KOPT-K1 (cell line): ENCODE measurements around the gene PRIM2.
"Not testable (repeated sequence)": the region's sequence is repeated elsewhere in the genome, so short reads cannot be mapped to it uniquely, and the experiment has no call there.

Experiments
- H3K27ac ChIP-seq: fragments of 200-600 bp; sonication (generic); 2 replicates; pipeline ENCODE4 v1.5.1; 2016; ENCODE audit warnings: antibody characterized with exemption, mild to moderate bottlenecking, low read depth, low read length; ENCODE audit not compliant: poor library complexity, severe bottlenecking
- H3K36me3 ChIP-seq: fragments of 200-600 bp; sonication (generic); 2 replicates; pipeline ENCODE4 v1.5.1; 2017; ENCODE audit warnings: antibody characterized with exemption, mild to moderate bottlenecking, low read length, moderate library complexity; ENCODE audit not compliant: insufficient read depth
- H3K9me3 ChIP-seq: fragments of 200-600 bp; sonication (generic); 2 replicates; pipeline ENCODE4 v1.5.1; 2017; ENCODE audit warnings: antibody characterized with exemption, low read length, mild to moderate bottlenecking; ENCODE audit not compliant: insufficient read depth, poor library complexity, severe bottlenecking

The PRIM2 gene

GRCh38 chr6:57435475-57436160 is 118.2 kb downstream of the PRIM2 start:
- H3K27ac ChIP-seq: no peak overlapping the region
- no peaks in the 10 kb centered on the region for H3K36me3 ChIP-seq
- no peaks in the 10 kb centered on the region for H3K9me3 ChIP-seq

GRCh38 chr6:57440735-57441134 is 123.3 kb downstream of the PRIM2 start:
- H3K36me3 ChIP-seq, H3K9me3 ChIP-seq, H3K27ac ChIP-seq: not testable (repeated sequence)

DNA sequence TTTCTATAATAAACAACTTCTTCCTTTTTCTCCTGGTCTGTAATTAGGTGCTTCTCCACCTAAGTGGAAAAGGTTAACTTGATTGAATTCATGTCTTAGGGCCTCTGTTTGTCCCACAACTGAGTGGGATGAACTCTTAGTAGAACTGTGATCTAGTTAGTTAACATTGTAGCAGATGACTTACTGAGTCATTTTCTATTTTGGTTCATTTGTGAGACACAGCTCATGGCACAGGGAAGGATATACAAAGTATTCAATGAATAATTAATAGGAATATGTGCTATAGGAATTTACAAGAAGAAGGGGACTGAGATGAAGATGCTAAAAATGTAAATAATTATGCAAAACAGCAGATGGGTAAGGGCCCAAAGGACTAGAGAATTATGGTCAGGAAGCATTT is 124.7 kb downstream of the PRIM2 start:
- H3K36me3 ChIP-seq, H3K27ac ChIP-seq, H3K9me3 ChIP-seq: not testable (repeated sequence)

- not testable (repeated sequence) for H3K36me3 ChIP-seq, H3K9me3 ChIP-seq, H3K27ac ChIP-seq
Measured at GRCh38 chr6:57443181-57443580, 125.8 kb downstream of the PRIM2 start.

DNA sequence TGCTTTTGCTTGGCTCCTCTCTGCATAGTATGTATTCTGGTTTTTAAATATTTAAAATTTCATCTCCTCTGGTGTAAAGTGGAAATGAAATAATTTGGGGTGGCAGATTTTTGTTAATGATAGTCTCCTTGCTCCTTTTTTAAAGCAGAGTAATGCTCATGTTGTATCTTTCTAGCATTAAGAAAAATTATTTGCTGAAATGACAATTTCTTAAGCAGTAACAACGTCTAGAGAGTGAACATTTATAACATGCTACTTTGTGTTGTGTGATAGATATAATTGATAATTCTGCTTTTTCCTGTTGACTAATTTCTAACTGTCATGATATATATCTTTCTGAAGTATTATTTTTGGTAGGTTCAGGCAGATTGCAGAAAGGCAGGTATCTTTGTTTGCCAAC is 127.4 kb downstream of the PRIM2 start:
- H3K9me3 ChIP-seq, H3K27ac ChIP-seq, H3K36me3 ChIP-seq: not testable (repeated sequence)

GRCh38 chr6:57445379-57445778 is 127.9 kb downstream of the PRIM2 start:
- H3K36me3 ChIP-seq: not testable (repeated sequence)

DNA sequence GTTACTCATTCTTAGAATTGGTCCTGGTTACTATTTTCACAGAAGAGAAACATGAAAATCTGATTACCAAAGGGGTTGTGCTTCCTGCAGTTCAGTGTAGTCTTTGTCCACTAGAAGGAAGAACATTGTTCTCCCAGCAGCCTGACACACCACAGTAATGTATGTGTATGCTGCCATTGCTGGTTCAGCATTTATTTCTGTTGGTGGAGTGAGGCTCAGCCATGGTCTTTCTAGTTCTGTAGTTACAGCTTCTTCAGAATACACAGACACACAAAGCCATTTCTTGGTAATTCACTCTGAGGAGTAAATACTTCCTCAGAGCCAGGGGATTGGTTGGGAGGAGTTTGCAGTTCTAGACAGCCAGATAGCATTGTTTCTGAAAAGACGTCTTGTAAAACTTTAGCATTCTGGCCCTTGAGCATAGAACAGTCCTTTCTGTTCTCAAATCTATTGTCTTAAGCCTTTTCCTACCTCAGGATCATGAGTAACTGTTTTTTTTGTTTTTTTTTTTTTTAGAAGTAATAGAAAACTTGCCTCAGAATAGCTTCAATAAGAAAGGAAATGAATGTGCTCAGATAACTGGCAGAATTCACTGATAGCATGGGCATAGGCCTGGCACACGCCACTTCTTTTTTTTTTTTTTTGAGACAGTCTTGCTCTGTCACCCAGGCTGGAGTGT is 128.5 kb downstream of the PRIM2 start:
- H3K9me3 ChIP-seq, H3K27ac ChIP-seq, H3K36me3 ChIP-seq: not testable (repeated sequence)

More at GRCh38 chr6:57445379-57445778, 127.9 kb downstream of the PRIM2 start:
- not testable (repeated sequence) for H3K27ac ChIP-seq, H3K9me3 ChIP-seq

DNA sequence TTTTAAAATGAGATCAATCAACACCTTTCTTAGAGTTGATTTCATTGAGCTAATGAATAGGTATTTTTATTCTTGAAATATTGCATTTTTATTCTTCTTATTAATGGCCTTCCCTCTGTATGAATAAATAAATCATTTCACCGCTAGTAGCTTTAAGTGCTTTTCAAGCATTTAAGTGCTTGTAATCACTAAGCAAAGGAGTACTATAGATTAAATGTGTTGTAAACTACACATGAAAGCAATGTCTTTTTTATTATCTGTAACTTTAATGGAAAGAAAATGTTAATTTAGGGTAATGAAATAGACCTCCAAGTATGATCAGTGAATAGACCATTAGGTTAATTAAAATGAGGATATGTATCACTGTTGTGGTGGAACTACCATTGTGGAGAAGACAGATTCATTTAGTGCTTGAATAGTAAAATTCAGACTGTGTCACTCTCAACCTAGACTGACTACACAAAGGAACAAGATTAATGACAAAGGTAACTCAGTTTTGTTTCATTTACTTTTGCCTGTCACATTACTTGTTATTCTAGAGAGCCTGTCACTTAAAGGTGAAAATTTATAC is 132.2 kb downstream of the PRIM2 start:
- not testable (repeated sequence) for H3K36me3 ChIP-seq, H3K9me3 ChIP-seq, H3K27ac ChIP-seq

DNA sequence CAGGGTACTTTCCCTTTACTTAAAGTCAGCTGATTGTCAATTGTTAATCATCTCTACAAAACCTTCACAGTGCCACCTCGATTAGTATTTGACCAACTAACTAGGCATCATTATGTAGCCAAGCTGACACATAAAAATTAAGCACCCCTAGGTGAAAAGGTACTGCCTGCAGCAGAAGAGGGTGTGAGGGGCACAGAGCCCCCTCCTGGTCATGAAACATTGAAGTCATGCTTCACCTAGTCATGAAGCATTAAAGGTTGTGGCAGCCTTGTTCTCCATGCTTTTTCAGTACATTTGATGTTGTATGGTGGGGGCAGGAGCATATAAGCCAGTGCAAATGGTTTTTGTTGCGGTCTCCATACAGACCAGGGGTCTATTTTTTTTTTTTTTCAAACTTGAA is 142.4 kb downstream of the PRIM2 start:
- not testable (repeated sequence) for H3K27ac ChIP-seq, H3K36me3 ChIP-seq, H3K9me3 ChIP-seq

DNA sequence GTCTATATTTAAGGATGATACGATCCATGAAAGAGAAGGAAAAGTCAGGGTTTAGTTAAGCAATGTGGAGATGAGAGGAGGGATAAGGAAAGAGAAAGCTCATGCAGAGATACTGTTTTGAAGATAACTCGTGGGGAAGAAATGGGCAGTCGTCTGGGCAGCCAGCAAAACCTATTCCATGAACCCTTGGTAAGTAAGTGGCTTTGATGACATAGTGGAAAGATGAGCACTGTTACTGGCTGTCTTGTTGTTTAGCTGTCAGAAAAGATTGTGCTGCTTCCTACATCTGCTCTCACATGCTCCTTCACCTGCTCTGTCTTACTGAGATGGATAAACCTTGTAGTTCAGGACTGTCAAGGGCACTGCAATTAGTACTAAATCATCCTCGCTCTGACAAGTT is 143.6 kb downstream of the PRIM2 start:
- H3K36me3 ChIP-seq, H3K9me3 ChIP-seq, H3K27ac ChIP-seq: not testable (repeated sequence)

- not testable (repeated sequence) for H3K36me3 ChIP-seq, H3K9me3 ChIP-seq, H3K27ac ChIP-seq
Measured at GRCh38 chr6:57463809-57464208, 146.4 kb downstream of the PRIM2 start.

DNA sequence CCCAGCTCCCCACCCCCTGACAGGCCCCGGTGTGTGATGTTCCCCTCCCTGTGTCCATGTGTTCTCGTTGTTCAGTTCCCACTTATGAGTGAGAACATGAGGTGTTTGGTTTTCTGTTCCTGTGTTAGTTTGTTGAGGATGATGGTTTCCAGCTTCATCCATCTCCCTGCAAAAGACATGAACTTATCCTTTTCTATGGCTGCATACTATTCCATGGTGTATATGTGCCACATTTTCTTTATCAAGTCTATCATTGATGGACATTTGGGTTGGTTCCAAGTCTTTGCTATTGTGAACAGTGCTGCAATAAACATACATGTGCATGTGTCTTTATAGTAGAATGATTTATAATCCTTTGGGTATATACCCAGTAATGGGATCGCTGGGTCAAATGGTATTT is 148.5 kb downstream of the PRIM2 start:
- H3K9me3 ChIP-seq: not testable (repeated sequence)

GRCh38 chr6:57469072-57469471 is 151.6 kb downstream of the PRIM2 start:
- Histone ChIP-seq H3K36me3 (no peaks in the 10 kb centered on the region), H3K9me3 (no peaks in the 10 kb centered on the region), H3K27ac (no peak overlapping the region)

More for the DNA sequence above, 148.5 kb downstream of the PRIM2 start:
- H3K27ac ChIP-seq, H3K36me3 ChIP-seq: not testable (repeated sequence)

- H3K27ac ChIP-seq, H3K36me3 ChIP-seq, H3K9me3 ChIP-seq: not testable (repeated sequence)
Measured at GRCh38 chr6:57470148-57470547, 152.7 kb downstream of the PRIM2 start.

DNA sequence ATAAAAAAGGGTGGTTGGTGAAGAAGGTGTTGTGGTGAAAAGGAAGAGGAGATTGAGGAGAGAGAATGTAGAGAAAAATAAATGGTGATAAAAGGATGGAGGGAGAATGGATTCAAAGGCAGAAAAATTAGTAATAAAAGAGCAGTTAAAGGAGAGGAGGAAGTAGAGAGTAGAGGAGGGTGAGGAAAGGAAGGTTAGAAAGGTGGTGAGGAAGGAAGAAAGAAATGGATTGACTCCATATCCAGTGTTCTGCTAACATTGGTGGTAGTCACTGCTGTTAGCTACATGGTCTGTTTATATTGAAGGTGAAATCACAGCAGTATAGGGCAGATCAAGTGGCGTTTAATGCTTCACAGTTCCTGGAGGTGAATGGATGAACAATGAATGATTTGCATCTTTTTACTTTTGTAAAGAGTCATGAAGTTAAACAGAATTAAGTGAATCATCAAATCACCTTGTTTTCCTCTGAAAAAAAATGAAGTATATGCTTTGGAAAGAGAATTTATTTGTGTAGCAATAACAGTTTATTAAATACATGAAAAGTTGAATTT is 154.0 kb downstream of the PRIM2 start:
- not testable (repeated sequence) for H3K9me3 ChIP-seq, H3K27ac ChIP-seq, H3K36me3 ChIP-seq
